Stomach (tissue), 4 donors: Measurements from ENCODE around the gene UBE2Z.

Experiments used
- CTCF ChIP-seq, 7 experiments: fragments of 450-650 bp in 4 of 7; fragments of 200-600 bp in 3 of 7; sonication (generic) in 3 of 7; IDR thresholded peaks; one replicate each; pipeline ENCODE4 v1.5.1; 2016 to 2019; ENCODE audit warnings: antibody characterized with exemption in 7 of 7, control low read depth in 2 of 7, mild to moderate bottlenecking in 1 of 7
- EP300 ChIP-seq: sonication (generic); formaldehyde crosslinking; IDR thresholded peaks from one replicate; pipeline ENCODE4 v1.6.1; 2017; ENCODE audit warnings: antibody characterized with exemption
- POLR2A ChIP-seq, 4 donors: fragments of 450-650 bp; IDR thresholded peaks; one replicate each; pipeline ENCODE4 v1.6.1; 2016; ENCODE audit warnings: antibody characterized with exemption in 4 of 4, control low read depth in 2 of 4, mild to moderate bottlenecking in 1 of 4, moderate library complexity in 1 of 4
- POLR2AphosphoS5 ChIP-seq, 3 donors: sonication (generic); formaldehyde crosslinking; IDR thresholded peaks; one replicate each; pipeline ENCODE4 v1.6.1; 2016; ENCODE audit warnings: antibody characterized with exemption in 3 of 3

GRCh38 chr17:48871035-48871550 is 37.1 kb upstream of the UBE2Z start:
- TF ChIP-seq POLR2A (IDR thresholded peaks at IDR 0.05) (no peak), CTCF (IDR thresholded peaks at IDR 0.05) (no peak), EP300 (no peak), POLR2AphosphoS5 (IDR thresholded peaks at IDR 0.05) (no peak)
